ENCODE results near the gene GJD3. TPM values are rescaled to one million over a fixed set of nuclear protein-coding genes. Genes with fewer than 3 reads are reported as not detected.
"Not testable (repeated sequence)": the region's sequence is repeated elsewhere in the genome, so short reads cannot be mapped to it uniquely, and the experiment has no call there.

GJD3 gene
- total RNA-seq, 4 donors from 2014 or later, result 1.6 TPM; not detected in 3

DNA sequence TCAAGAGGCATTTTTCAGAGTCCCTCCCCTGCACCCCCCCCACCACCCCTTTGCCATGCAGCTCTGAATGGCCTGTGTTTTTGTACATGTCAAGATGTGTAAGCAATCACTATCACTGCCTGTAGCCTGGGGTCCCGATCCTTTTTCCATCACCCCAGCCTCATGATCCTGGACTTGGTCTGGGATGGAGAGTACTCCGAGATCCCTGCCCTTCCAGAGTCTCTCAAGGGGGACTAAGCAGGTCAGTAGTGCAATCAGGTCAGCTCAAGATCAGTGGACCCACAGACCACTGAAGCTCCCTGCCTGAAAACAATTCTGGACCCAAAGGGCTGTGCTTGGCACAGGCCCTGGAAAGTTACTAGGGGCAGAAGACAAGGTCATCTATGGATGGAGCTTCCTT, 7.5 kb upstream of the GJD3 start:
- H3K9me3 ChIP-seq, result no peaks in the 10 kb centered on the region
- TF ChIP-seq, protein P1, sequence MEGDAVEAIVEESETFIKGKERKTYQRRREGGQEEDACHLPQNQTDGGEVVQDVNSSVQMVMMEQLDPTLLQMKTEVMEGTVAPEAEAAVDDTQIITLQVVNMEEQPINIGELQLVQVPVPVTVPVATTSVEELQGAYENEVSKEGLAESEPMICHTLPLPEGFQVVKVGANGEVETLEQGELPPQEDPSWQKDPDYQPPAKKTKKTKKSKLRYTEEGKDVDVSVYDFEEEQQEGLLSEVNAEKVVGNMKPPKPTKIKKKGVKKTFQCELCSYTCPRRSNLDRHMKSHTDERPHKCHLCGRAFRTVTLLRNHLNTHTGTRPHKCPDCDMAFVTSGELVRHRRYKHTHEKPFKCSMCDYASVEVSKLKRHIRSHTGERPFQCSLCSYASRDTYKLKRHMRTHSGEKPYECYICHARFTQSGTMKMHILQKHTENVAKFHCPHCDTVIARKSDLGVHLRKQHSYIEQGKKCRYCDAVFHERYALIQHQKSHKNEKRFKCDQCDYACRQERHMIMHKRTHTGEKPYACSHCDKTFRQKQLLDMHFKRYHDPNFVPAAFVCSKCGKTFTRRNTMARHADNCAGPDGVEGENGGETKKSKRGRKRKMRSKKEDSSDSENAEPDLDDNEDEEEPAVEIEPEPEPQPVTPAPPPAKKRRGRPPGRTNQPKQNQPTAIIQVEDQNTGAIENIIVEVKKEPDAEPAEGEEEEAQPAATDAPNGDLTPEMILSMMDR (IDR thresholded peaks at IDR 0.05), result no peak
- TF ChIP-seq POLR2A (IDR thresholded peaks at IDR 0.05), result no peak
- H3K27ac ChIP-seq, result no peak overlapping the region
- DNase-seq, result no peak
- H3K4me1 ChIP-seq, result no peaks in the 10 kb centered on the region
- H3K27me3 ChIP-seq, result no peaks in the 10 kb centered on the region
- H3K4me3 ChIP-seq, result no peak overlapping the region
- no peaks in the 10 kb centered on the region for H3K36me3 ChIP-seq

DNA sequence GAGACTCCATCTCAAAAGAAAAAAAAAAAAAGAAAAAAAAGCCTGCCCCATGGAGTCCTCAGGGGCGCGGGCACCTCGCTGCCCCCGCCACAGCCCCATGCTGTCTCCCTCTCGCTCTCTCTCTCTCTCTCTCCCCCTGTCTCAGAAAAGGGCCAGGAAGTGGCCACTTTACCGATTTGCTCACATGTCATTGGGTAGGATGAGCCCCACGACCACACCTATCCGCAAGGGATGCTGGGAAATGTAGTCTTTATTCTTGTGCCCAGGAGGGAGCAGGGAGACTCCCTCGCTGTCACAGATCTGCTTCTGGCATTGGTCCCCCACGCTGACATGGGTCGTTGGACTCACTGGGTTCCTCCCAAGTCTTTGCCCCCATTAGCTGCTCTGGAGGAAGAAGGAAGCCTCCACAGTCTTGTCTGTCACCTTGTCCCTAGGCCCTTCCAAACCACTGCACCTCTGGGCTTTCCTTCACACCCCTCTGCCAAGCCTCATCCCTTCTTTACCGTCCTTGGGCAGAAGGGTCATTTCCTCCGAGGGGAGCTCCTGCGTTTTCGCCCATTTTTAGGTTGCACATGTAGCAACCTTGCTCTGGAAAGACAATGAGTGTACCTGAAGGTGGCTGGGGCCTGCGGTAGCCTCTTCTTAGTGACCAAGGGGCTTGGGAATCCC, 6.9 kb upstream of the GJD3 start:
- Histone ChIP-seq H3K9me3 (no peaks in the 10 kb centered on the region), H3K27me3 (no peaks in the 10 kb centered on the region), H3K27ac (no peak overlapping the region), H3K36me3 (no peaks in the 10 kb centered on the region), H3K4me1 (no peaks in the 10 kb centered on the region), H3K4me3 (no peak overlapping the region)
- no peak for DNase-seq
- TF ChIP-seq, protein P1 (IDR thresholded peaks at IDR 0.05), result no peak
- no peak for TF ChIP-seq POLR2A (IDR thresholded peaks at IDR 0.05)

- Histone ChIP-seq H3K4me3 (no peak overlapping the region), H3K36me3 (no peaks in the 10 kb centered on the region), H3K9me3 (no peaks in the 10 kb centered on the region), H3K4me1 (no peaks in the 10 kb centered on the region), H3K27ac (no peak overlapping the region), H3K27me3 (no peaks in the 10 kb centered on the region)
- DNase-seq, result no peak
- TF ChIP-seq, protein P1 (IDR thresholded peaks at IDR 0.05), result no peak
- TF ChIP-seq POLR2A (IDR thresholded peaks at IDR 0.05), result no peak
These were observed 5.4 kb upstream of the GJD3 start for GRCh38 chr17:40369923-40370322.

- not testable (repeated sequence) for DNase-seq, H3K36me3 ChIP-seq, H3K27ac ChIP-seq, H3K4me3 ChIP-seq, H3K27me3 ChIP-seq, H3K4me1 ChIP-seq, H3K9me3 ChIP-seq
These were observed 3.2 kb upstream of the GJD3 start for GRCh38 chr17:40367728-40368127.

GRCh38 chr17:40366861-40367518, 2.5 kb upstream of the GJD3 start:
- Histone ChIP-seq H3K4me3 (no peak overlapping the region), H3K9me3 (no peaks in the 10 kb centered on the region), H3K27me3 (no peaks in the 10 kb centered on the region), H3K4me1 (peaks cover 0 to 17% (median 6%) of the 10 kb centered on the region in 4 donors), H3K36me3 (no peaks in the 10 kb centered on the region), H3K27ac (no peak overlapping the region)
- no peak for DNase-seq
- TF ChIP-seq POLR2A (IDR thresholded peaks at IDR 0.05), result no peak
- TF ChIP-seq, protein P1 (IDR thresholded peaks at IDR 0.05), result no peak

DNA sequence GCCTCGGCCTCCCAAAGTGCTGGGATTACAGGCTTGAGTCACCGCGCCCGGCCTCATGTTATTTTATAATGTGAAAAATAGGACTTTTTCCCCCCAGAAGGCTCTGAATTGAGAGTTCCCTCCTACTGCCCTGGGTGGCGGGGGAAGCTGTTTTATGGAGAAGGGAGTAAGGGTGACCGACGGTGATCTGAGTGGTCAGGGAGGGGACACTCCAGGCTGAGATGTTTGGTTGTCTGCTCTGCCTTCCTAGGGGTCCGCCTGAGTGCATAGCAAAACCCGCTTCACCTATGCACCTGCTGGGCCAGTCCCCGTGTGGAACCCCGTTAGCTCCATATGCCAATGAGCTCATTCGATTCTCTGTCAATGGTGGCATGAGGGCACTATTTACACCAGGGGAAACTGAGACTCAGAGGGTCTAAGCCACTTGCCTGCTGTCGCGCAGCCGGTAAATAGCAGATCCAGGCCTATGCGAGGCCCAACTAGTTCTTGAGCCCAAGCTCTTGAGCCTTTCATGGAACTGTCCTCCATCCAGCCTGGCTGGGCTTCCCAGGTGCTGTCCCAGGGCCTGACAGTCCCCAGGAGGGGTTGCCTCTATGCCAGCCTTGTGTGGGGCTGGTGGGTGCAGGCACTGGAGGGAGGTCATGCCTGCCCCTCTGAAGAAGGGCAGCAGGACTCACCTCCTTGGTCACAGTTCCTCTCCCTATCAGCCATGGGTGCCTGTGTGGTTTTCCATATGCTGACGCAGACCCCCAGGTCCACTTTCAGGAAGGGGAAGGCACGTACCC, 1.7 kb upstream of the GJD3 start:
- H3K9me3 ChIP-seq, result no peaks in the 10 kb centered on the region
- DNase-seq, result no peak

More for the DNA sequence above, 1.7 kb upstream of the GJD3 start:
- no peak overlapping the region for H3K27ac ChIP-seq
- H3K36me3 ChIP-seq, result no peaks in the 10 kb centered on the region
- H3K27me3 ChIP-seq, result no peaks in the 10 kb centered on the region
- H3K4me1 ChIP-seq, result peaks cover 0 to 17% (median 6%) of the 10 kb centered on the region in 4 donors
- no peak overlapping the region for H3K4me3 ChIP-seq
- TF ChIP-seq, protein P1 (IDR thresholded peaks at IDR 0.05), result no peak
- TF ChIP-seq POLR2A (IDR thresholded peaks at IDR 0.05), result no peak
